Effector memory CD8-positive, alpha-beta T cell (primary cell): ENCODE results near the gene GRID2IP.
"Not testable (repeated sequence)": the region's sequence is repeated elsewhere in the genome, so short reads cannot be mapped to it uniquely, and the experiment has no call there.

Experiments used
- ATAC-seq: fragments of 150-1000 bp; cut with Tn5 transposase; replicated peaks from 2 replicates; pipeline ENCODE4 v1.10.0; 2021; ENCODE audit warnings: mild to moderate bottlenecking, moderate library complexity
- DNase-seq, 3 experiments: peaks; one replicate each; pipeline ENCODE4 v3.0.0; 2021
- H3K27ac Mint-ChIP-seq, 2 donors: one replicate each; pipeline ENCODE4 v1.8.0; 2022; ENCODE audit warnings: mild to moderate bottlenecking in 2 of 2, mixed read lengths in 2 of 2, moderate library complexity in 2 of 2
- H3K27me3 Mint-ChIP-seq, 2 donors: one replicate each; pipeline ENCODE4 v1.8.0; 2022; ENCODE audit warnings: mixed read lengths in 2 of 2
- H3K36me3 Mint-ChIP-seq: one replicate; pipeline ENCODE4 v1.8.0; 2022; ENCODE audit warnings: mild to moderate bottlenecking, moderate library complexity, mixed read lengths; ENCODE audit not compliant: insufficient read depth
- H3K4me1 Mint-ChIP-seq, 2 donors: one replicate each; pipeline ENCODE4 v1.8.0; 2022; ENCODE audit warnings: low read depth in 2 of 2, mixed read lengths in 2 of 2
- H3K4me3 Mint-ChIP-seq, 2 donors: one replicate each; pipeline ENCODE4 v1.8.0; 2022; ENCODE audit warnings: mild to moderate bottlenecking in 2 of 2, mixed read lengths in 2 of 2, moderate library complexity in 2 of 2
- H3K9me3 Mint-ChIP-seq, 2 donors: one replicate each; pipeline ENCODE4 v1.8.0; 2022; ENCODE audit warnings: mixed read lengths in 2 of 2

The GRID2IP gene

GRCh38 chr7:6453734-6454133 lies 97.5 kb downstream of the GRID2IP start:
- no peaks in the 10 kb centered on the region for H3K9me3 Mint-ChIP-seq
- H3K4me1 Mint-ChIP-seq = peaks cover 0 to 1% of the 10 kb centered on the region in 2 donors
- no peak overlapping the region for H3K27ac Mint-ChIP-seq
- DNase-seq (no peak), ATAC-seq (no peak)
- peaks cover 6% of the 10 kb centered on the region for H3K36me3 Mint-ChIP-seq
- no peak overlapping the region for H3K4me3 Mint-ChIP-seq
- no peaks in the 10 kb centered on the region for H3K27me3 Mint-ChIP-seq

GRCh38 chr7:6451224-6451705 lies 100.0 kb downstream of the GRID2IP start:
- H3K36me3 Mint-ChIP-seq = peaks cover 26% of the 10 kb centered on the region
- no peak overlapping the region for H3K27ac Mint-ChIP-seq
- ATAC-seq = no peak
- DNase-seq = no peak
- peaks cover 4 to 5% of the 10 kb centered on the region in 2 donors for H3K4me1 Mint-ChIP-seq
- no peaks in the 10 kb centered on the region for H3K27me3 Mint-ChIP-seq
- no peak overlapping the region for H3K4me3 Mint-ChIP-seq
- no peaks in the 10 kb centered on the region for H3K9me3 Mint-ChIP-seq

GRCh38 chr7:6450591-6450990 lies 100.7 kb downstream of the GRID2IP start:
- H3K9me3 Mint-ChIP-seq, H3K4me1 Mint-ChIP-seq, H3K27me3 Mint-ChIP-seq, DNase-seq, H3K4me3 Mint-ChIP-seq, ATAC-seq, H3K27ac Mint-ChIP-seq: not testable (repeated sequence)
- peaks cover 31% of the 10 kb centered on the region for H3K36me3 Mint-ChIP-seq

- DNase-seq, H3K27me3 Mint-ChIP-seq, ATAC-seq, H3K9me3 Mint-ChIP-seq, H3K27ac Mint-ChIP-seq: not testable (repeated sequence)
- Mint-ChIP-seq H3K36me3 (peaks cover 37% of the 10 kb centered on the region), H3K4me1 (peaks cover 8 to 10% of the 10 kb centered on the region in 2 donors), H3K4me3 (peak overlapping the region in 1 of 2 donors; percentile 6)
Measured at GRCh38 chr7:6449884-6450283, 101.4 kb downstream of the GRID2IP start.

GRCh38 chr7:6448943-6449543 lies 102.2 kb downstream of the GRID2IP start:
- H3K9me3 Mint-ChIP-seq = no peaks in the 10 kb centered on the region
- peaks cover 8 to 10% of the 10 kb centered on the region in 2 donors for H3K4me1 Mint-ChIP-seq

GRCh38 chr7:6447581-6448199 lies 103.6 kb downstream of the GRID2IP start, which contains the start of gene DAGLB:
Gene DAGLB, minus strand, starts transcription at chr7:6447954. Its CDS starts 112 bp downstream, at chr7:6447842.
- peak within 1 kb of the TSS; percentile 96 to 98 for H3K27ac Mint-ChIP-seq
- ATAC-seq (peak; percentile 82), DNase-seq (peak; percentile 94 to 97 (median 96))
- peak within 1 kb of the TSS; percentile 95 to 96 for H3K4me3 Mint-ChIP-seq
- H3K27me3 Mint-ChIP-seq = no peaks in the 10 kb centered on the region
- H3K36me3 Mint-ChIP-seq = peaks cover 51% of the 10 kb centered on the region
- H3K9me3 Mint-ChIP-seq = no peaks in the 10 kb centered on the region
- peaks cover 10 to 17% of the 10 kb centered on the region in 2 donors for H3K4me1 Mint-ChIP-seq

More at GRCh38 chr7:6448943-6449543, 102.2 kb downstream of the GRID2IP start:
- no peaks in the 10 kb centered on the region for H3K27me3 Mint-ChIP-seq
- no peak for ATAC-seq
- no peak for DNase-seq
- peaks cover 45% of the 10 kb centered on the region for H3K36me3 Mint-ChIP-seq
- H3K27ac Mint-ChIP-seq = peak overlapping the region; percentile 96 to 98
- peak overlapping the region; percentile 95 to 96 for H3K4me3 Mint-ChIP-seq
